NCI-H2029 treated with DMSO at 0.1 percent for 48 hours (cell line): Measurements from ENCODE around the gene TECTB.

Experiments used
- DNase-seq: peaks from one replicate; lab custom pipeline; 2025; lab: John Stamatoyannopoulos, UW

Gene TECTB

GRCh38 chr10:112311481-112311880, 28.3 kb downstream of the TECTB start:
- no peak for DNase-seq

GRCh38 chr10:112313234-112313633, 30.0 kb downstream of the TECTB start:
- no peak for DNase-seq

GRCh38 chr10:112313911-112314310, 30.7 kb downstream of the TECTB start:
- no peak for DNase-seq

- no peak for DNase-seq
These were observed 31.7 kb downstream of the TECTB start for GRCh38 chr10:112314822-112315474.

- no peak for DNase-seq
These were observed 44.5 kb downstream of the TECTB start for GRCh38 chr10:112327678-112328077.

- no peak for DNase-seq
These were observed 47.0 kb downstream of the TECTB start for GRCh38 chr10:112330162-112330561.

GRCh38 chr10:112330607-112331160, 47.5 kb downstream of the TECTB start:
- DNase-seq = no peak

GRCh38 chr10:112332022-112332421, 48.8 kb downstream of the TECTB start:
- no peak for DNase-seq

- DNase-seq = no peak
These were observed 49.5 kb downstream of the TECTB start for GRCh38 chr10:112332509-112333228.

- DNase-seq = no peak
These were observed 50.3 kb downstream of the TECTB start for GRCh38 chr10:112333452-112333851.

GRCh38 chr10:112335111-112335867, 52.1 kb downstream of the TECTB start:
- DNase-seq = no peak

GRCh38 chr10:112335868-112336265, 52.7 kb downstream of the TECTB start:
- no peak for DNase-seq

- DNase-seq = no peak
These were observed 53.5 kb downstream of the TECTB start for GRCh38 chr10:112336556-112337201.

- no peak for DNase-seq
These were observed 55.8 kb downstream of the TECTB start for GRCh38 chr10:112338957-112339356.

GRCh38 chr10:112340601-112341000, 57.4 kb downstream of the TECTB start:
- DNase-seq = no peak

- no peak for DNase-seq
These were observed 60.0 kb downstream of the TECTB start for GRCh38 chr10:112343056-112343806.

GRCh38 chr10:112344261-112344660, 61.1 kb downstream of the TECTB start:
- no peak for DNase-seq

GRCh38 chr10:112345202-112345601, 62.0 kb downstream of the TECTB start:
- DNase-seq = no peak

GRCh38 chr10:112345743-112346142, 62.5 kb downstream of the TECTB start:
- DNase-seq = no peak

GRCh38 chr10:112346774-112347173, 63.6 kb downstream of the TECTB start:
- no peak for DNase-seq
